ENCODE data around the gene RHBDF1.

DNA sequence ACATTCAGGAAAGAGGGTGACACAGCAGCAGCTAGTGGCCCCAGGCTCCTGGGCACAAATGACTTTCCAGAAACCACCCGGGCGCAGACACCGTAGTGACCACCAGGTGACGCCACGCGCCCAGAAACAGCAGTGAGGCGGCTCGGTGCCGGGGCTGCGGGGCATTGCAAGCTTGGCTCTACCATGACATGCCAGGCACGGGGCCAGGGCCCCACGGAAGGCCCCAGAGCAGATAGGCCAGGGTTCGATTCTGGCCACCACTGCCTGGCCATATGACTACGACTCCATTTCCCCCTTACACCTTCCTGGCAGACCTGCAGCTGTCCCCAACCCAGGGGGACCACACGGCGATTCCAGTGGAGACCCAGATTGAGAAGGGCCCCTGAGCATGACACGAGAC, 6.7 kb downstream of the RHBDF1 start:
- TF ChIP-seq POLR2AphosphoS5 (IDR thresholded peaks at IDR 0.05; ENCODE audit: low read depth, low read length) (no peak), POLR2A (IDR thresholded peaks at IDR 0.05; ENCODE audit: low read depth, low read length) (no peak)
